ENCODE results near the gene TADA2B.

GRCh38 chr4:7073059-7073458 lies 29.9 kb downstream of the TADA2B start:
- TF ChIP-seq CTCF (conservative IDR thresholded peaks at IDR 0.05; ENCODE audit: low read depth in 2 of 2) (no peak), EZH2 (IDR thresholded peaks at IDR 0.05; ENCODE audit: low read depth, unreplicated experiment) (no peak), ETS1 (IDR thresholded peaks at IDR 0.05) (no peak), POLR2AphosphoS5 (IDR thresholded peaks at IDR 0.05; ENCODE audit: low read depth) (no peak), JUNB (IDR thresholded peaks at IDR 0.05; ENCODE audit: unreplicated experiment) (no peak)

All from GM23338 (cell line).